AG10803 (cell line): ENCODE results near the gene RNU6-9.
A peak's percentile ranks its signal among the peaks of the same experiment; 100 is the strongest.
"Not testable (repeated sequence)": the region's sequence is repeated elsewhere in the genome, so short reads cannot be mapped to it uniquely, and the experiment has no call there.

Experiments used
- DNase-seq: peaks from one replicate; pipeline ENCODE4 v3.0.0; 2010; ENCODE audit warnings: low read depth
- H3K4me3 ChIP-seq: 2 replicates; pipeline ENCODE4 v1.5.1; 2011; ENCODE audit warnings: mild to moderate bottlenecking, low read length, control low read depth
- CTCF ChIP-seq: conservative IDR thresholded peaks from 2 replicates; pipeline ENCODE4 v1.5.1; 2011; ENCODE audit warnings: mild to moderate bottlenecking, low read length, control low read depth, inconsistent platforms

RNU6-9 gene

GRCh38 chr19:850221-850978 is 42.9 kb upstream of the RNU6-9 start:
- no peak for TF ChIP-seq CTCF
- peak overlapping the region; percentile 44 for H3K4me3 ChIP-seq
- DNase-seq = peak; percentile 95

GRCh38 chr19:850979-851335 is 42.3 kb upstream of the RNU6-9 start:
- no peak for TF ChIP-seq CTCF
- DNase-seq = no peak
- H3K4me3 ChIP-seq = peak overlapping the region; percentile 44

GRCh38 chr19:852136-853013 is 40.9 kb upstream of the RNU6-9 start, which contains the start of gene ELANE:
Gene ELANE (plus strand): TSS chr19:852303. CDS start chr19:852329, 26 bp downstream.
- DNase-seq = no peak
- H3K4me3 ChIP-seq = peak within 1 kb of the TSS; percentile 44
- no peak for TF ChIP-seq CTCF

GRCh38 chr19:853014-853585 is 40.2 kb upstream of the RNU6-9 start:
- no peak for DNase-seq
- no peak overlapping the region for H3K4me3 ChIP-seq
- no peak for TF ChIP-seq CTCF

- not testable (repeated sequence) for DNase-seq, H3K4me3 ChIP-seq
Observed at GRCh38 chr19:853614-854220, 39.6 kb upstream of the RNU6-9 start.

- no peak for DNase-seq
- TF ChIP-seq CTCF = no peak
Observed at GRCh38 chr19:854549-854948, 38.7 kb upstream of the RNU6-9 start.

GRCh38 chr19:855142-855541 is 38.1 kb upstream of the RNU6-9 start:
- DNase-seq = no peak
- no peak for TF ChIP-seq CTCF
- no peak overlapping the region for H3K4me3 ChIP-seq

More at GRCh38 chr19:854549-854948, 38.7 kb upstream of the RNU6-9 start:
- no peak overlapping the region for H3K4me3 ChIP-seq
